Measurements from ENCODE around the gene SH3BP4. TPM values are rescaled to one million over a fixed set of nuclear protein-coding genes. Genes with fewer than 3 reads are reported as not detected.

Gene SH3BP4
- total RNA-seq, 2 experiments from 2014 or later = 0.06 TPM; not detected in 1

- Histone ChIP-seq H3K4me3 (ENCODE audit: low read depth, low read length, poor library complexity, severe bottlenecking) (no peak overlapping the region), H3K36me3 (ENCODE audit: insufficient read depth, low read length) (no peaks in the 10 kb centered on the region), H3K4me2 (ENCODE audit: low read length) (no peak overlapping the region), H3K9me2 (ENCODE audit: insufficient read depth, low read length) (no peaks in the 10 kb centered on the region), H3K27ac (ENCODE audit: low read depth, low read length, poor library complexity, severe bottlenecking) (no peak overlapping the region), H2AFZ (ENCODE audit: low read length) (no peak overlapping the region), H3K4me1 (ENCODE audit: insufficient read depth, low read length, poor library complexity, severe bottlenecking) (peaks cover 19% of the 10 kb centered on the region), H3K79me2 (ENCODE audit: insufficient read depth, low read depth, low read length) (no peaks in the 10 kb centered on the region), H4K20me1 (ENCODE audit: insufficient read depth, low read length) (no peaks in the 10 kb centered on the region), H3K9me3 (ENCODE audit: low read length) (no peaks in the 10 kb centered on the region)
- BruUV-seq (replicated peaks) = no TSS peak
- DNase-seq (ENCODE audit: low spot score) = no peak
- intact Hi-C loops (cut with micrococcal nuclease; ENCODE audit: unreplicated experiment) = no loop called here
- ChIA-PET POLR2A (no interaction called here), CTCF (ENCODE audit: unreplicated experiment) (no interaction called here)
- no peak for TF ChIP-seq CTCF (conservative IDR thresholded peaks at IDR 0.05; ENCODE audit: low read length)
- no peak for TF ChIP-seq EZH2phosphoT487 (IDR thresholded peaks at IDR 0.05; ENCODE audit: borderline replicate concordance, low read depth, low read length)
Measured at GRCh38 chr2:234998404-234999211, 46.8 kb downstream of the SH3BP4 start.

DNA sequence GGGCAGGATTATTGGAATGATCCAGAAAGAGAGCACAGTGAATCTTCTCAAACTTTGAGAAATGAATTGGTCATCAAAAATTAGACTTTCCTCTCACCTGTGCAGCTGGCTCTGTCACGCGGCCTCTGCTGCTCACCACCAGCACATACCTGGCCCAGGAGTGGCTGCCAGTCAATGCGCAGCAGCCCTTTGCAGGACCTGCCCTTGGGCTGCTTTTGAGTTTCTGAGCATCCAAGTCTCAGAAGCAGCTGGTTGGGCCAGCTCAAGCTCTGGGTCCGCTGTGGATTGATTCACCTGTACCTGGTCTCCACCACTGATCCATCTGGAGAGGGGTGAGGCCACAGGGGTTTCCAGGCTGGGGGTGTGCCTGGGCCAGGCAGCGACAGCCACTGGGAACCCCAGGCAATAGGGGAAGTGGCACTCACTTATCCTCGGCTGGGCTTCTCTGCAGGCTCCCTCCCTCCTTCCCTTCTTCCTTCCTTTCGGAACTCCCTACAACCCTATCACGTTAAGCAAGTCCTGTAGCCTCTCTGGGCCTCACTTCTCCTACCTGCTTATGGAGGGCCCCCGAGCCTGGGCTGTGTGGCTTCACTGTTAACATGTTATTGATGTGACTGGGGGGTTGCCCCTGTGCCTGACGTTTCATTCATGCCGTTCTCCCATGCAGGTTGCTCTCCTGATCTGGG is 48.1 kb downstream of the SH3BP4 start:
- no peaks in the 10 kb centered on the region for H4K20me1 ChIP-seq (ENCODE audit: insufficient read depth, low read length)
- ChIA-PET POLR2A (no interaction called here), CTCF (ENCODE audit: unreplicated experiment) (no interaction called here)
- no peak overlapping the region for H2AFZ ChIP-seq (ENCODE audit: low read length)
- no peak overlapping the region for H3K4me2 ChIP-seq (ENCODE audit: low read length)
- no peaks in the 10 kb centered on the region for H3K9me2 ChIP-seq (ENCODE audit: insufficient read depth, low read length)
- intact Hi-C loops (cut with micrococcal nuclease; ENCODE audit: unreplicated experiment) = no loop called here
- no peaks in the 10 kb centered on the region for H3K79me2 ChIP-seq (ENCODE audit: insufficient read depth, low read depth, low read length)
- peaks cover 6% of the 10 kb centered on the region for H3K4me1 ChIP-seq (ENCODE audit: insufficient read depth, low read length, poor library complexity, severe bottlenecking)
- BruUV-seq (replicated peaks) = no TSS peak
- H3K27ac ChIP-seq (ENCODE audit: low read depth, low read length, poor library complexity, severe bottlenecking) = no peak overlapping the region
- no peaks in the 10 kb centered on the region for H3K36me3 ChIP-seq (ENCODE audit: insufficient read depth, low read length)
- TF ChIP-seq CTCF (conservative IDR thresholded peaks at IDR 0.05; ENCODE audit: low read length) (no peak), EZH2phosphoT487 (IDR thresholded peaks at IDR 0.05; ENCODE audit: borderline replicate concordance, low read depth, low read length) (no peak)
- no peak for DNase-seq (ENCODE audit: low spot score)
- no peaks in the 10 kb centered on the region for H3K9me3 ChIP-seq (ENCODE audit: low read length)
- no peak overlapping the region for H3K4me3 ChIP-seq (ENCODE audit: low read depth, low read length, poor library complexity, severe bottlenecking)
